Stimulated activated CD8-positive, alpha-beta memory T cell treated with anti-CD3 and anti-CD28 coated beads, Interleukin-12 subunit alpha, Interleukin-12 subunit beta, amount 100 ng/mL, for 24 hours (primary cell): Measurements from ENCODE around the gene SAP30.

Source experiments
- DNase-seq: peaks from one replicate; pipeline ENCODE4 v3.0.0-alpha.2; 2020; ENCODE audit errors: extremely low read depth

SAP30 gene, protein sequence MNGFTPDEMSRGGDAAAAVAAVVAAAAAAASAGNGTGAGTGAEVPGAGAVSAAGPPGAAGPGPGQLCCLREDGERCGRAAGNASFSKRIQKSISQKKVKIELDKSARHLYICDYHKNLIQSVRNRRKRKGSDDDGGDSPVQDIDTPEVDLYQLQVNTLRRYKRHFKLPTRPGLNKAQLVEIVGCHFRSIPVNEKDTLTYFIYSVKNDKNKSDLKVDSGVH

DNA sequence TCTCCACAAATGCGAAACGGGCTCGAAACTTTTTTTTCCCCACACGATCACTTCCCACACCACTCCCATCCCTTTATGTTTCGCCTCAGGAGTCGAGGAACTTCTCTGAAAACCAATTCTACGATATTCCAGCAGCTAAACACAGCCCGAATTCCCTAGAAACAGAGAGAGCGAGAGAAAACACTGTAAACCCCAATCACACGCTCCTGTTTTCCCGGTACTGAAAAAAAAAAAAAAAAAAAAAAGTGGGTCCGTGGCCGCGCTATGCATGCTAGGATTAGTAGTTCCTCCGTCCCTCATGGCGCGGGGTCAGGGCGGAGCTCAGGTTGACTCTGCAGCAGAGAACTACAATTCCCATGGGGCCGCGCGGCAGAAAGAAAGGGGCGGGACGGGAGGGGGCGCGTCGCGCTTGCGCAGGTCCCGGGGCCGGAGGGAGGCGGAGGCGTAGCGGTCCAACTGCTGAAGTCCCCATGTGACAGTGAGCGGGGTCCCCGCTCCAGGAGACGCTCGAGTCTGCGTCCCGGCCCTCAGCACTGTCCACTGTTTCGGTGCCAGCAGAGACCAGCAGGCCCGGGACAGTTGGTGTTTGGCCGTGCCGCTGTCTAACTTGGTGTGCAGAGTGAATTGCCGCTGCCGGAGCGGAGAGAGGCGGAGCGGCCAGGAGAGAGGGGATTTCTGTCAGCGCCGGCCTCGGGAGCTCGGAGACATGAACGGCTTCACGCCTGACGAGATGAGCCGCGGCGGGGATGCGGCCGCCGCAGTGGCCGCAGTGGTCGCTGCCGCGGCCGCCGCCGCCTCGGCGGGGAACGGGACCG lies at the start of gene SAP30:
SAP30 (plus strand) TSS at position 478 of the 815 bp plus-strand sequence; CDS start at position 707, 229 bp downstream.
- peak; percentile 93 for DNase-seq

DNA sequence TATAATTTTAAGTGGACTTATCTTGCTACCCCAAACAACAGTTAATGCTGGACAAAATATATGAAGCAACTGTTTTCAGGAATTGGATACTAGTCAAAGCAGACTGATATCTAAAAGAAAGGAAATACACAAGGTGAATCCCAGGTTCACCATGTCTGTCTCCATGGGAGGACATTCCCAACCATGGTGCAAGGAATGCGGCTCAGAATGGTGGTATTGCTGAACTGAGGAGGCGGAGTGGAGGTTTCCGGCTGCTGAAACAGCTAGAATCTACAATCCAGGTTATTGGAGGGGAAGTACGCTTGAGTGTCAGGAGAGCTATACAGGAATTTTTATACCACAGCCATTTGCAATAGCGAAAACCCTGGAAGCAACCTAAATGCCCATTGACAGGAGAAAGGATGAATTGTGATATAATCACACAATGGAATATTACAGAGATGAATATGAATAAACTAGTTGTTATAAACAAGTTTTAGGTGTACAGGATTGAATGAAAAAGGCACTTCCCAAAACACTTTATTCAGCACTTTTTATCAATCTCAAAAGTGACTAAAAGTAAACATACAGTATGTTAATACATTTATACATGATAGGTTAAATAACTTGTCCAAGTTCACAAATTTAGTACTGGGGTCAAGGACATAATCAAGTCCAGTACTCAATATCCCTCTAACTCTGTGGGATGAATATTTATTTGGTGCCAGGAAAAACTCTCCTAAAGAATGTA lies 45.6 kb upstream of the SAP30 start:
- DNase-seq: no peak

DNA sequence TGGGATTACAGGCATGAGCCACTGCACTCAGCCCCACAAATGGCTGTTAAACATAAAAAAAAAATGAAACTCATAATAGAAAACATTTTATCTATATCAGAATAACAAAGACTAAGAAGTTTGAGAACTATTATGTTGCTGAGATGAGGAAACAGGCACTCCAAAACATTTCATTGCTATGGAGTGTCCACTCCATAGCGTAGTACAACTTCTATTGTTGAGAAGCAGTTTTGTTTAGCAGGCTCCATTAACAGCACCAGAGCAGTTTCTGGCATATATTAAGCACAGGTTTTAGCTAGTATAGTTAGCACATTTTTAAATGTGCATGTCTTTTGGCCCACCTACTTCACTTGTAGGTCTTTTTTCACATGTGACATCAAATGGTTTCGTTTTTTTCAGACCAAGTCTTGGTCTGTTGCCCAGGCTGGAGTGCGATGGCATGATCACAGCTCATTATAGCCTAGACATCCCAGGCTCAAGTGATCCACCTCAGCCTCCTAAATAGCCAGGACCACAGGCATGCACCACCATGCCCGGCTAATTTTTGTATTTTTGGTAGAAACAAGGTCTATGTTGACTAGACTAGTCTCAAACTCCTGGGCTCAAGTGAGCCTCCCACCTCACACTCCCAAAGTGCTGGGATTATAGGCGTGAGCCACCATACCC lies 42.4 kb upstream of the SAP30 start:
- no peak for DNase-seq

DNA sequence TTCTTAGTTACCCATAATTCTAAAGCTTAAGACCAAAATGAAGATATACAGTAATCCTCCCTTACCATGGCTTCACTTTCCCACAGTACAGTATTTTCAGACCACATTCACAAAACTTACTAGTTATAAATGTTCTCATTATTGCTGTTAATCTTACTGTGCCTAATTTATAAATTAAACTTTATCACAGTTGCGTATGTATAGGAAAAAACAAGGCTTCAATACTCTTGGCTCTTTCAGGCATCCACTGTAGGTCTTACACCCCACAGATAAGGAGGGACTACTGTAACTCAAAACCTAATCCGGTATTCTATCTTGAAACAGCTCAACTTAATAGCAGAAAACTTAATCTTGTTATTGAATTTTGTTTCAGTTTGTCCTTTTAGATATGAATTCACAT lies 40.2 kb upstream of the SAP30 start:
- no peak for DNase-seq

DNA sequence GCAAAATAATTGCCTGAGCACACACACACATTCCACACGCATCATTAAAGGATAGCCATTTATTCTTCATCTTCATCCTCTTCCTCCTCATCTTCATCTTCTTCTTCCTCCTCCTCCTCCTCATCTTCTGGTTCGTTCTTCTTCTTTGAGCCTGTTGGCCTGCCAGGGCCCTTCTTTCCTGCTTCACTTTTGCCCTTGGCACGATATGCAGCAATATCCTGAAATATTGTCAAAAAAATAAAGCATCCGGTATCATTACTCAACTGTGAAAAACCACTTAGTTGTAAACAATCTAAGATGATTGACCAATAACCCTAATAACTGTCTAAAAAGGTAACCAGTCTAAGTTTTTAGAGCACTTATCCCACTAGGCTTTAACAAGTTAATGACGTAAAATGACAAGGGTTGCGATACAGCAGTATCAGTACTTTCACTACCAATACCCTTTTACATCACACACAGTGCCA lies 38.7 kb upstream of the SAP30 start:
- no peak for DNase-seq

DNA sequence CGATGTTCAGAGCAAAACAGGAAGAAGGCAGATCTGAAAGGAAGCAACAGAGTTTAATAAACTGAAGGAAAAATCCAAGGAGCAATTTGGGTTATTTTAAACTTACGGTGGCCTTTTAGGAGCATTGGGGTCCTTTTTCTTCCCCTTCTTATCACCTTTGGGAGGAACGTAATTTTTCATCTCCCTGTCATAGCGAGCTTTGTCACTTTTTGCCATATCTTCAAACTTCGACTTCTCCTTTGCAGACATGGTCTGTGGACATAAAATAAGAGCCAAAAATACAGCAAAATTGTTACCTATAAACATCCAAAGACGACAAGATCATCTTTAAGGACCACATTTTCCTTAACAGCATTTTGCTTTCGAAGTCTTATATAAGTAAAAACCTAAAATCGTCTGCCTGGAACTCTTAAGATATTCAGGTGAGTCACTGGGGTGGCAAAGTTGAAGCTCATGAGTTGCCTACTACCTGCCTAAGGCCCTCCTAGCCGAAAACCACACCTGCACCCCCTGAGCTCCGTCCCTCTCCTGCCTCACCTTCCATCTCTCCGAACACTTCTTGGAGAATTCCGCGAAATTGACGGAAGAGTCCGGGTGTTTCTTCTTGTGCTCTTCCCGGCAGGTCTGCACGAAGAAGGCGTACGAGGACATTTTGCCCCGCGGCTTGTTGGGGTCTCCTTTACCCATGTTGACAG lies 37.6 kb upstream of the SAP30 start:
- DNase-seq: no peak

DNA sequence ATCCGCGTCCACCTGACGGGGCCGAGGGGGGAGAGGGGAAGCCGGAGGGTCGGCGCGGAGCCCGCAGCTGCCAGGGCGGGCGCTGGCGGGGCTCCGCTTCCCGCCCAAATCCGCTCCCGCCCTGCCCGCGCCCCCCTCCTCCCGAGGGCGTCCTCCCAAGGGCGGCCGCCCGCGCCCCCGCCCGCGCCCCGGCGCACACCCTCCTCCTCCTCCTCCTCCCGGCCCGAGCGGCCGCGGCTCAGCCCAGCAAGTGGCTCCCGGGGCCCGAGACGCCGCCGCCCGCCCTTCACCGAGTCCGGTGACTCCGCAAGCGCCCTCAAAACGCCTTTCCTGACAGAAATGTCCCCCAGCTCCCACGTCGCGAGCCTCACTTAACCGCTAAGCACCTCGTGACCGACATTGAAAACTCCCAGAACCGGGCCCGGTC lies 37.1 kb upstream of the SAP30 start:
- DNase-seq: peak; percentile 15

DNA sequence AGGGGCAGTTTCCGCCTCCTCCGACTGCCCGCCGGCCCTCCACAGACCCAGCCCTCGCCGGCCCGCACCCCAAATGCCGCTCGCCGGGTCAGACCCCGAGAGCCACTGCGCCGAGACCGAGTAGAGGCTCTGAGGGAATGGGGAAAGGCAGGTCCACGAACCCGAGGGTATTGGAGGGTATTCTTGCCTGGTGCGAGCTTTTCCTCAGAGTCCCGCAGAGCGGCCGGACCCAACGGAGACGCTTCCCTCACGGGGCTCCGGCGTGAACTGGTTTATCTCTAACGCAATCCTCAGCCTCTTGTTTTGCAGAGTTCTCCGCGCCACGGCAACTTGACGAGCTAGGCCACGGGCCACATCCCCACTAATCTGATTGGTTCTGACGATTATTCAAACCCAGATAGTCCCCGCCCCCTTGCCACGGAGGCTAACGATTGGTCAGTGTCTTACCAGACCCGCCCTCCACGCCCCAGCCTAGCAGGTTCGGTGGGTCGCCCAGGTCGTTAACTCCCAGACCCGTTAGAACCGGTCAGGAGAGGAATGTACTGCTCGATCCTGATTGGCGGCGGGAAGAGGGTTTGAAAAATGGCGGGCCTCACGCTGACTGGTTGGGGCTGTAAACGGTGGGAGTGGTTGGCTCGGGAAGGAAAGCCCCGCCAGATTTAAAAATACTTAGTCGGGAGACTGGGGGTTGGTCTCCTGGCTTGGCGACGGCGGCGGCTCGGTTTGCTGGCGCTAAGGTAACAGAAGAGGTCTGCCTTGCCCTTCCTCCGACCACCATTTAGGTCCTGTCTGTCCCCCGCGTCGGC lies 36.5 kb upstream of the SAP30 start, which contains the start of gene HMGB2:
HMGB2 (minus strand) TSS at position 274 of the 806 bp plus-strand sequence. CDS start 709 bp downstream, outside the sequence.
- peak; percentile 100 for DNase-seq

DNA sequence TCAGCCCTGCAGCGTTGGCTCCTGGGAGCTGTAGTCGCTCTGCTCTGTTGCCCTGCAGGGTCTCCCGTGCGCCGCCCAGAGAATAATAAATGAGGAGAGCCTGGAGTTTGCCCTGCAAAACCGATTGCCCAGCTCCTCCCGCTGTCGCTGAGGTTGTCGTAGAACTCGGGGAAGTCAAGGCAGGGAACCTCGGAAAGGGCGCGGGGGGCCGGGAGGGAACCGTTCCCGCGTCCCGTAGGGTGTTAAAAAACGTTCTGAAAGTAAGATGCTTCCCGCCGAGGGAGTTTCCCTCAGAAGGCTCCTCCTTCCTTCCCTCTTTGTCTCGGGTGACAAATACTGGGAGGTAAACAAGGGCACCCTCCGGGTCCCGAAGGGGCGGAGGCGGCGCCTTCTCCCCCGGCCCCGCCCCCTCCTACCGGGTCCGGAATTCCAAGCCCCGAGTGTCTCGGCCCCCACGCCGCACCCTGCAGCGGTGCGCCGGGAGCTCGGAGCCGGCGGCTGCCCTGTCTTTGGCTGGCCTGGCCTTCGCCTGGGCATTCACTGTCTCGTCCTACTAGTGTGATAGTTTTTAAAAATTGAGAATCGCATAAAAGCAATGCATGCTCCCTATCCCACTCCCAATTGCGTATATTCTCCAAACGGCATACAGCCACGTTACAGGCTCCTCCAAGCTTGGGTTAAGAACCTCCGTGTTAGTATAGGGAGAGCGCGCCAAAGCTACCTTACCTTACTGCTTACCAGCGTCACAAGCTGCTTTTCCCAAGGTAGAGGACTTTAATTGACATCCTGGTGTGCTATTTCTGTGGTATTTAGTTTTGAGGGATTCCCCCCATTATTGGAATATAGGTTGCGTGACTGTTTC lies 35.6 kb upstream of the SAP30 start:
- DNase-seq: no peak

DNA sequence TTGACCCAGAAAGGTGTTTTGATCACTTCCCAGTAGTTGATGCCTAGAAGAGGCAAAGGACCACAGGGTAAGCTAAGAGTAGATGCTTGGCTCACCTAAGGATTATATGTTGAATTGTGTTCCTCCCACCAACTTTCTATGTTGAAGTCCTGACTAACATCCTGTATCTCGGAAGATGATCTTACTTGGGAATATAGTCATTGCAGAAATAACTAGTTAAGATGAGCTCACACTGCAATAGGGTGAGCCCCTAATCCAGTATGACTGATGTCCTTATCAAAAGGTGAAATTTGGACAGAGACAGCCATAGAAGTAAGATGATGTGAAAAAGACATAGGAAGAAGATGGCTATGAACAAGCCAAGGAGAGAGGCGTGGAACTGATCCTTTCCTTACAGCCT lies 33.3 kb upstream of the SAP30 start:
- DNase-seq: no peak

DNA sequence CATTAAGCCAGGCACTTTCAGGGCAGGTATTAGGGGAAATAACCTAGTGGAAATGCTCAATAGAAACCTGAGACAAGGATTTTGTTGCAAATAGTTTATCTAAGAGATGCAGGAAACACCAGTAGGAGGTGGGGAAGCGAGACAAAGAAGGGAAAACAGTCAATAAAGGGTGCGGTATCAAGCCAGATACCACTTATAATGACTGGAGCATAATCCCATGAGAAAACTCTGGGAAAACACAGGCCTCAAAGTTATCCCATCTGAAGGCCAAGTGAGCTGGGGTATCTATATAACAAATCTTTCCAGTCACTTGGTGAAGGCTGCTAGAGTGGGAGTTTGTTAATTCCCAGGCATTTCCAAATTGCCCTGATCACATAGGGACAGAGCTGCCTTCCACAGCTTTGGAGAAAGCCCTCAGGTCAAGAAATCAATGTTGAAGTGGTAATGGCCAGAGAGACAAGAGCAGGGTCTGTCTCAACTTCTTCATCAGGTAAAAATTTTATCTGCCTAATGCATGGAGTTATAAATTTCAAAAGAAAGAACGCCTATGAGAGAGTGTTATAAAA lies 26.8 kb upstream of the SAP30 start:
- no peak for DNase-seq

DNA sequence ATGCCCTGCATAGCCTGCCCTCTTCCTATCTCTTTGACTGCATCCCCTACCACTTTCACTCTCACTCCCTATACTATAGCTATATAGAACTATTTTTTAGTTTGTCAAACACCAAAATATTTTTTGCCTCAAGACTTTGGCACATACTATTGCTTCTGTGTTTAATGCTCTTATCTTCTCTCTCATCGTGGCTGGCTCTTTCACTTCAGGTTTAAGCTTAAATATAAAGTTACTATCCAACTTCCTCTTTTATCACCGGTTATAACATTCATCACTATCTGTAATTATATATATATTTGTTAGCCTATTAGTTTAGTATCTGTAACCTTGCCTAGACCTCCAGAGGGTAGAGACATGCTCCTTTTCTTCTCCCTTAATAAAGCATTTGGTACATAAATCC lies 25.1 kb upstream of the SAP30 start:
- no peak for DNase-seq

DNA sequence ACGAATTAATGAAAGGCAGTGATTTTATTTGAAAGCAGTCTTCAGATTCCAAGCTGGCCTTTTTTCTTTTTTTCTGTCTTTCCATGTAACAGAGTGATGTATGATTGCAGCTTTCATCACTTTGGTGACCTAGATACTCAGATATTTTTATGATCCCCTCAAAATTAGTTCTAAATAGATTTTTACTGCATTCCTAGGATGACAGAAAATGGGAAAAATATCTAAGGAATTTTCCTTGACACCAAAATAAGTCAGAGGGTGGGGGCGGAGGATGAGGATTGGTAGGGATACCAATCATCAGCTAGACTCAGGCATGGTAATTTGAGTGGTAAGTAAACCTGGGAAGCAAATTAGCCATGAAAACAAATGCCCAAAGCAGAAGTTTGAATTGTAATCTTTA lies 24.7 kb upstream of the SAP30 start:
- no peak for DNase-seq

DNA sequence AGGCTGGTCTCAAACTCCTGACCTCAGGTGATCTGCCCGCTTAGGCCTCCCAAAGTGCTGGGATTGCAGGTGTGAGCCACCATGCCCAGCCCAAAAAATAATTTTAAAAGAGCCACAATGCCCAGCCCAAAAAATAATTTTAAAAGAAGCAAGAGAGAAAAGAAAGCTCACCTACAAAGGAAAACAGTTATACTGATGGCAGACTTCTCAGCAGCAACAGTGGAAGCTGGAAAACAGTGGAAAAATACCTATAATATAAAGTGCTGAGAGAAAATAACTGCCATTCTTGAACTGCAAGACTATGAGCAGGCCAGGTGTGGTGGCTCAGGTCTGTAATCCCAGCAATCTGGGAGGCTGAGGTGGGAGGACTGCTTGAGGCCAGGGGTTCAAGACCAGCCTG lies 23.3 kb upstream of the SAP30 start:
- DNase-seq: no peak

DNA sequence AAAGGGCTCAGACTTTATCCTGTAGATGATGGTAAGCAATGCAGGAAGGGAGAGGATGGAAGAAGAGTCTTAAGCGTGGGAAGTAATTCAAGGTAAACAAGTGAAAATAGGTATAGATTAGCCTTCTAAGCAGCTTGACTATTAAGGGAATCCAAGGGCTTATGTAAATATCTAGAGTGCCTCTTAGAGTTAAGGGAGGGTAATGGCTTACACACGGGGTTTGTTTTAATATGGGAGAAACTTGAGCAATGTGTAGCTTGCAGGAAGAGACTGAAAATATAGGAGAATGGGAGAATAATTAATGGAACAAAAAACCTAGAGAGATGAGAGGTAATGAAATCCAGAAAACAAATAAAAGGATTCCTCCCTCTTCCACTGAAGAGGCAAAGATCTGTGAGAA lies 12.8 kb upstream of the SAP30 start:
- no peak for DNase-seq

DNA sequence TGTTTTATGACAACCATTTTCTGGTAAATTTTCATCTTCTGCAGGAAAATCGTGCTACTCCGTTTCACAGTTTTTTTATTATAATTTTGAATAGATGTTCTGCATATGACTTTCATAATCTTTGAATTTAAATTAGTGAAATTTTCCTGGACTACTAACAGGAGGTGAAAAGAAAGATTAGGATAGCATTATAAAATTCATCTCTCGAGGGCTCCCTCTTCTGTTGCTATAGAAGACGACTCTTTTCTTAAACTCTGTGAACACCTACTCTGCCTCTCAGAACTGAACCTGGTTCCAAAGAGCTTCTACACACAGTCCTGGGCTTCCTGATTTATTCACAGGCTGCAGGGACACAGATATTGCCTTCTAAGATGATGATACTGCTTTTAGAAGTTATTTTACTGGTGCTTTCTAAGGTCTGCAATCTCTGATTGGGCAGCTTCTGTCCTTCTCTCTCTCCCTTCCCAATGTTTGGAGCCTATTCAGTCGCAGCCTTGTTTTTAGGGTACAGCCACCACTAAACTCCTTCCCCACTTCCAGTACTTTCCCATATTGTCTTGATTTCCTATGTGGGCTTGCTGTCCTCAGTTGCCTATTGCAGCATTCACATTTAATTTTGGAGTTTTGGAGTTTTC lies 10.1 kb upstream of the SAP30 start:
- DNase-seq: no peak

DNA sequence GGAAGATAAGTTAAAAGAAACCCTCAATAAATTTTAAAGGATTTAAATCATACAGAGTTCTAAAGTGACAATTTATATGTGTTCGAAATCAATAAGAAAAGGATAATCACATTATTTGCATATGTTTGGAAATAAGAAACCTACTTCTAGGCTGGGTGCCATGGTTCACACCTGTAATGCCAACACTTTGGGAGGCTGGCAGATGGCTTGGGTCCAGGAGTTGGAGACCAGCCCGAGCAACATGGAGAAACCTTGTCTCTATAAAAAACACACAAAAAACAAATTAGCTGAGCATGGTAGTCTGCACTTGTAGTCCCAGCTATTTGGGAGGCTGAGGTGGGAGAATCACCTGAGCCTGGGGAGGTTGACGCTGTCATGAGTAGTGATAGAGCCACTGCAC lies 8.1 kb upstream of the SAP30 start:
- DNase-seq: no peak

DNA sequence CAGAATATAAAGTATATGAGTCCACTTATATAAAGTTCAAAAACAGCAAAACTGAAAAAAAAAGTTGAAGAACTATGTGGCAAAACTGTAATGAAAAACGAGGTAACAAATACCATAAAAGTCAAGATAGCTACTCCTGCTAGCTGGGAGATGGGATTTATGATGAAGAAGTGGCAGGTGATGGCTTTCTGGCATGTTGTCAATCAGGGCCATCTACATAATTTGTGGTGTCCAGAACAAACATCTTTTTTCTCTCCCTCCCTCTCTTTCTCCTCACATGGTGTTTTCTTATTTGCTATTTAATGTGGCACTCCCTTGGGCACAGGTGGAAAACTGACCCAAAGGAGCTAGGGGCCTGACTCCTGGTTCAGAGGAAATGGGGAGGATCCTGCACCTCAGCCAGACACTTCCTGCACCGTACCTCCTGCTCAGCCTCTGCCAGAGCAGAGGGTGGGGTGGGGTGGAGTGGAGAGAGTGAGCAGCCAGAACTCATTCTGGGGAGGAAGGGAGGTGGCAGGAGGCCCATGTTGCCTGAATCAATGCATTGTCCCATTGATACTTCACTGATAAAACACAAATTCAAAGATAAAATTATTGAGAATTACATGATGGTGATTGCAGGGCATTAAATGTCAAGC lies 5.3 kb upstream of the SAP30 start:
- DNase-seq: no peak
